Stimulated activated CD8-positive, alpha-beta memory T cell treated with anti-CD3 and anti-CD28 coated beads, Interleukin-12 subunit alpha, Interleukin-12 subunit beta, amount 100 ng/mL, for 1 hour (primary cell): ENCODE data around the gene KIF11.

Experiments
- DNase-seq: peaks from one replicate; pipeline ENCODE4 v3.0.0-alpha.2; 2020; ENCODE audit warnings: low read depth

Gene KIF11

GRCh38 chr10:92678206-92678605 lies 85.3 kb downstream of the KIF11 start:
- DNase-seq, result no peak

DNA sequence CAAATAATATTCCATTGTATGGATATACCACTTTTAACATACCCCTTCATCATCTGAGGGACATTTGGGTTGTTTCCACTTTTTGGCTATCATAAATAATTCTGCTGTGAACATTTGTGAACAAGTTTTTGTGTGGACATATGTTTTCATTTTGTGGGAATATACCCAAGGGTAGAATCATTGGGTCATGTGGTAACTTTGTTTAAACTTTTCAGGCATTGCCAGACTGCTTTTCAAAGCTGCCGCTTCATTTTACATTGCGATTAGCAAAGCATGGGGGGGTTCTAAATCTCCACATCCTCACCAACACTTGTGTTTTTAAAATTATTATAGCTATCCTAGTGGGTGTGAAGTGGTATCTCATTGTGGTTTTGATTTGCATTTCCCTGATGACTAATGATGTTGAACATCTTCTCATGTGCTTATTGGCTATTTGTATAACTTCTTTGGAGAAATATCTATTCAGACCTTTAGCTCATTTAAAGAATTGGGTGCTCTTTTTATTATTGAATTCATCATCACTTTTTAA lies 88.4 kb downstream of the KIF11 start:
- DNase-seq, result no peak

GRCh38 chr10:92688573-92688926 lies 95.6 kb downstream of the KIF11 start:
- DNase-seq, result no peak

DNA sequence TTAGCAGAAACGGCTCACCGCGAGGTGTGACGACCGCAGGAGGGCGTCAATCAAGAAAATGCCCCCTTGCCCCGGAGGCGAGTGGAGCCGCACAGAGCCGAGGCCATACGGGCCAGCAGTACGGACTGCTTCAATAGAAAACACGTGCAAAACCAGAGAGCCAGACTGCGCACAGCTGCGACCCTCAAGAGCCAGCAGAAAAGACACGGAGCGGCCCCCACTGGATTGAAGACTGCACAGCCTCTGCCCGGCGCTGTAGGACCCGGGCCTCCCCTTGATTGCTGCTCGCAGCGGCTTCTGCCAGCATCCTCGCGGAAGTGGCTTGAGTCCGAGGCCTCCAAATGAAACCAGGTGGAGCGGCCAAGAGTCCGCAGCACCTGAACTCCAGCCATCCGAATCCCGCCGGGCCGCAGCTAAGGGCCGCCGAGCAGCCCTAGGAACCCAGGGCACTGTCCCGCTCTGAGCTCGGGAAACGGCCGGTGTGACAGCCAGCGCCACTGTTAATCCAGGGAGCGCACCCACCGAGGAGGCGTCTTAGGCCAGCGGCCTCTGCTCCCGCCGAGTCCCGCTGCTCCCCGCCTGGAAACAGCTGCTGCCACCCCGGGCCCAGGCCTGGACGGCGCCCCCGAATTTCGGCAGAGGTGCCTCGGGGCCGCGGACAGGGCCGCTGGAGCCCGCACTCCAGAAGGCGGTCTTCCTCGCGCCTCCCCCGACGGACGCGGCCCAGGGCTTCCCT lies 96.2 kb downstream of the KIF11 start:
- DNase-seq, result no peak

DNA sequence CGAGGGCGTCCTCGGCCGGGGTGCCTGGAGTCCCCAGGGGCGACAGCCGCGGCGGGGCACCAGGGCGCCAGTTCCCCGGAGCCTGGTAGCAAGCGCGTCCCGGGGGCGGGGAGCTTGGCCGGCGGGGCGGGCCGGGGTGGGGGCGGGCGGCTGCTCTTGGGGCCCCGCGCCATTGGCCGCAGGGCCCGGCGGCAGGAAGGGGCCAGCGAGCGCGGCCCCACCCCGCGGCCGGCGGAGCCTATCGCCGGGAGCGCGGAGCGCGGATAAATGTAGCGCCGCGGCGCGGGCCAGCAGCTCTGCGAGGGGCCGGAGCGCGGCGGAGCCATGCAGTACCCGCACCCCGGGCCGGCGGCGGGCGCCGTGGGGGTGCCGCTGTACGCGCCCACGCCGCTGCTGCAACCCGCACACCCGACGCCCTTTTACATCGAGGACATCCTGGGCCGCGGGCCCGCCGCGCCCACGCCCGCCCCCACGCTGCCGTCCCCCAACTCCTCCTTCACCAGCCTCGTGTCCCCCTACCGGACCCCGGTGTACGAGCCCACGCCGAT lies 96.8 kb downstream of the KIF11 start, which contains the start of gene HHEX:
Gene HHEX, plus strand, starts transcription at position 293 of the 548 bp plus-strand sequence. Its CDS starts 32 bp downstream, at position 325.
- DNase-seq, result no peak

- peak; percentile 47 for DNase-seq
These were observed 97.4 kb downstream of the KIF11 start for GRCh38 chr10:92690211-92690914.

DNA sequence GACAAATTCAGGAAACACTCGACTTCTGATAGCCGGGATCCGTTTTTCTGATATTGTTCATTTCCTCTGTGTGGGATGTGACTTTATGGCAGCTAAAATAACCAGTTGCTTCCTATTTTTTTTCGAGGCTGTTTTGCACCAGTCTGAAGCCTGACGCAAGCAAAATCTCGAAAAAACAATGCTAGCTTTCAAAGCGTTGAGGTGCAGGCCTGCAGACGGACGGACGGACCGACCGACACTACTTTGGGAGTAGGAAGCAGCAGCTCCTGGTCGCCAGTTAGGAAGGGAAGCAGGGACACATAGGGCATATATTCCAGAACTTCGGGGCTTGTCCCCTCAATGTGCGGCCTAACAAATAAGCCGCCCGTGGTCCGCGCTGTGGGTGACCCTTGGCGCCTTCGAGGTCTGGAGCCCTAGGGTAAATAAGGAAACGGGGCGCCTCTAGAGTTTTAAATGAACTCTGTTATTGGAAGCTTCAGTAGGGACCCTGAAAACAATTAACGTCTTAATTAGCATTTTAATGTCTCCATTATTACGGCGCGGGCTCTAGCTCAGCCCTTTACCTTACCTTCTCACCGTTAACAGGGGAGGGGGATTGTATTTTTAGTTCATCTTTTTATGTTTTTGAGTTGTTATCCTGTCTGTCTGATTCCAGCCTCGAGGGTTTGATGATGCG lies 98.1 kb downstream of the KIF11 start:
- no peak for DNase-seq

GRCh38 chr10:92691591-92692079 lies 98.7 kb downstream of the KIF11 start:
- no peak for DNase-seq

DNA sequence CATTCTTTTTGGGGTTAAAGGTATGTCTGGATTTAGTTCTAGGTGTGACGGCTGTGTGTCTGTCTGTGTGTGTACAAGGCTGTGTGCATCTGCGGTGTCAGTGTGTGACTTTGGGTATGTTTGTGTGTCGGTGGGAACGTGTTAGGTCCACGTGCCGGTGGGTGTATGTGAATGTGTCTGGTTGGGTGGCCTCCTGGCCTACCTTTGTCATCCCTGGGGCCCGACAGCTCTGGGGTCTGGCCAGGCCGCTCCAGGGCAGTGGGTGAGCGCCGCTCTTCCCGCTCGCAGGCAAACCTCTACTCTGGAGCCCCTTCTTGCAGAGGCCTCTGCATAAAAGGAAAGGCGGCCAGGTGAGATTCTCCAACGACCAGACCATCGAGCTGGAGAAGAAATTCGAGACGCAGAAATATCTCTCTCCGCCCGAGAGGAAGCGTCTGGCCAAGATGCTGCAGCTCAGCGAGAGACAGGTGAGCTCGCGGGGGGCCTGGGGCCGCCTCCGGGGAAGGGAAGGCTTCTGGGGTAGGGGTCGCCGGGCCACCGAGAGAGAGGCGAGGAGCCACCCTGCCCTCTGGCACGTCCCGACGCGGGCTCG lies 99.2 kb downstream of the KIF11 start:
- no peak for DNase-seq

- DNase-seq, result no peak
These were observed 100.0 kb downstream of the KIF11 start for GRCh38 chr10:92692697-92693533.

GRCh38 chr10:92693534-92693893 lies 100.6 kb downstream of the KIF11 start:
- no peak for DNase-seq

DNA sequence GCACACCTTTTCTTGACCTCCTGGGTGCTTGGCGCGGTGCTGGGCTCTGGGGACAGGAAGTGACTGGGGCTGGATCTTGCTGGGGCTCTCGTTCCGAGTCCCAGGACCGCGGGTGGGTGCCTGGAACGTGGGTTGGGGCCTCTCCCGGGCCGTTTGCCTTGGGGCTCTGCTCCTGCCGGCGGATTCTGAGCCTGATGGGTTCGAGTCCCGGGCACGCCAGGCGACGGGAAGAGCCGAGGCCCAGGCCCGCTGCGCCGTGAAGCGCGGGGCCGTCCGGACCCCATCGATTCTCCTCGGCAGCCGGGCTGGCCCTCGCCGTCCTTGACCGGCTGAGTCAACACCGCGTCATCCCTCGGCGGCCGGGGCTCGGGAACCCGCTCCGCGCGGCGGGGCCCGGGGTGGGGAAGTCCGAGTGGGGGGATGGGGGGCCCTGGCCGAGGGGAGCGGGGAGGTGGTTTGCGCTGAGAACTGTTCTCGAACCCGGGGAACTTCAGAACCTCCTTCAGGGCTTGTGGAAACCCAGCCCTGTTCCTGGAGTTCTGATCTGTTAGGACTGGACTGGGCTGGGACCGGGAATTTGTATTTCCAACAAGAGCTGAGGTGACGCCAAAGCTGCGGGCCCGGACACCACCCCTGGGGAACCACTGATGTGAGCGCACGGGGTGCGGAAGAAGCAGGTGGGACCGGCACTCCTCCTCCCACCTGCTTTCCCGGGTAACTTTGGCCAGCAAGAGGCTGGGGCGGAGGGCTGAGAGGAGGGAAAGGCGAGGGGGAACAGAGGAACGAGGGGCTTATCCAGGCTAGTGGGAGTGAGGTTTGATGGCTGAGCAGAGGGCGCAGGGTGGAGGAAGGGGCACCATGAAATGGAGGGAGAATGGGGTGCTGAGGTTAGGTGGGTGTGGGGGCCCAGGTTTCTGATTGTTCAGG lies 103.0 kb downstream of the KIF11 start:
- DNase-seq, result no peak

DNA sequence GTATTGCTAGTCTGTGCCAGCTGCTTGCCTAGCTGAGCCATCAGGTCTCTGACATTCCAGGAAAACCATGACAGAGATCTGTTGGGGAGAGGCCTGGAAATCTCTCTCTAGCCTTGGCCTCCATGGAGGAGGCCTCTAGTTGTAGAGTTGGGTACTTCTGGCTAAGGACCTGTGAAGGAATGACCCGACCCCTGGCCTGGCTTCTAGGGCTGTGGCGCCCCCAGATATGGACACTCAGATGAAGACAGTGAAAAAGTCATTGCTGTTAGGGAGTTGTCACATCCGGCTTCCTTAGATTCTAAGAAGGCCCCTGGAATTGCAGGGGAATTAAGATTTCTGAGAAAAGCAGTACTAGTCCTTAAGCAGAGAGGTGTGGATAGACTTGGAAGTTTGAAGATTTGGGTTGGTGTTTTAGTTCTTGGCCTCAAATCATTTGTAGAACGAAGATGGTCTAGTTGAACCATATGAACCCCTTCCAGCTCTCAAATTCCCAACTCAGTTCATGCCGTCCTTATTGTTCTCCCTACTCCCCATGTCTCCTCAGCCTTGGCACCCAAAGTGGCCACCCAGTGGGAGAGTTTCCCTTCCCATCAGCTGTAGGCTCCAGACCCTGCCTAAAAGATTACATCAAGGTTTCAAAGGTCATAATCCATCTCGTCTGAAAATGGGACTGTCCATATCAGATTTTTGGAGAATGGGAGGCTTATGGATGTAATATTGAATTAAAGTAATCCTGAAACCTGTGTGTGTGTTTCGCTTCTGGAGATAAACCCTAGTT lies 103.9 kb downstream of the KIF11 start:
- DNase-seq, result no peak

- DNase-seq, result no peak
These were observed 105.0 kb downstream of the KIF11 start for GRCh38 chr10:92697663-92698511.

- no peak for DNase-seq
These were observed 106.2 kb downstream of the KIF11 start for GRCh38 chr10:92699193-92699517.

DNA sequence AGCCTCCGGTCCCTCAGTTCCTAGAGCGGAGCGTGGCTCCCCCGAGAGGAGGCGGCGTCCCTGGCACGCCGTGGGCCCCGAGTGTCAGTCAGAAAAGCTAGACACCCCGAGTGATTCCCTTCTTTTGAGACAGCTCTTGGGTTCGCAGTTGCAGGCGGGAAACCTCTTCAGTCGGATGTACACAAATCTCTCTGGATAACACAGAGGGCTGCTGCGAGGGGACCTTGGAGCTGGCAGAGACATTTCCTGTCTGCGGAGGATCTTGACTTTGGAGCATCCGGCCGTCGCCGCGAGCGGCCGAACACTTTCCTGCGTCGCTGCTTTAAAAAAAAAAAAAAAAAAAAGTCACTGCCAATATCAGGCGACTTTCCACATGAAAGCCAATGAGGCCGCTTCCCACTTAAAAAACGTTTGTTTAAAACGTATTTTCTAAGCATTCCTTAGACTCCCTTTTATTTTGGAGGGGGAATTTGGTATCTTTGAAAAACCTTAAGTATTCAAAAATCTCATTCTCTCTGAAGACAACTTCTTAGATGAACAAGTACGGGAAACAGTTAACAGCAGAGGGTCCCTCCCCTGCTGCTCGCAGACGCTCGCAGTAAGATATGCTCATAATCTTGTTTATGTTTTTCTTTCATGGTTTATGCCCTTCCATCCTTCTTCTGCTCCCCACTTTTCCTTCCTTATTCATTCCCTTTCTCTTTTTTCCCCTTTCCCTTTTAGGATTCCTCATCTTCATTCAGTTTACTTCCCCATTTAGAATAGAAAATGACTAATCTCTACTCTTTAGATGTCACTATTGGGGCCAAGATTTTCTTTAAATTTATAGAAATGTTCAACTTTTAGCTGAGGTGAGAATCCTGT lies 106.8 kb downstream of the KIF11 start:
- no peak for DNase-seq

GRCh38 chr10:92702301-92702916 lies 109.5 kb downstream of the KIF11 start:
- no peak for DNase-seq
